H1 (cell line): ENCODE data around the gene C1orf52. TPM values are rescaled to one million over a fixed set of nuclear protein-coding genes. Genes with fewer than 3 reads are reported as not detected.

Experiments used
- CTCF ChIA-PET: fragments of 300-600 bp; sonication (Branson Sonifier 250); formaldehyde crosslinking; loops from one replicate; lab custom pipeline; 2021; ENCODE audit not compliant: partially characterized antibody; lab: Charles Lee
- POLR2A ChIA-PET: fragments of 300-600 bp; sonication (Branson Sonifier 250); formaldehyde crosslinking; loops from one replicate; lab custom pipeline; 2021; ENCODE audit warnings: inconsistent platforms; ENCODE audit not compliant: partially characterized antibody; lab: Charles Lee
- DNase-seq, 2 experiments: peaks; one replicate each; pipeline versions ENCODE4 v3.0.0 to v3.0.0-alpha.2; 2010 to 2022; ENCODE audit warnings: low spot score in 2 of 2, low read depth in 1 of 2, mixed read lengths in 1 of 2
- FAIRE-seq: peaks from 2 replicates; lab custom pipeline; 2011; peaks lifted over from hg19 to GRCh38; lab: Jason Lieb, UNC
- H2AFZ ChIP-seq: 2 replicates; pipeline ENCODE4 v1.8.1; 2012; ENCODE audit warnings: low read length, inconsistent platforms
- H2AK5ac ChIP-seq: 2 replicates; pipeline ENCODE4 v1.6.1; 2013; ENCODE audit warnings: low read depth, low read length
- H2BK120ac ChIP-seq: replicated peaks from 2 replicates; pipeline ENCODE3; 2013; ENCODE audit warnings: low read depth, low read length, inconsistent platforms
- H2BK12ac ChIP-seq: 2 replicates; pipeline ENCODE4 v1.6.1; 2013; ENCODE audit warnings: low read depth, low read length
- H2BK15ac ChIP-seq: 2 replicates; pipeline ENCODE4 v1.6.1; 2013; ENCODE audit warnings: low read length
- H2BK20ac ChIP-seq: 2 replicates; pipeline ENCODE4 v1.6.1; 2013; ENCODE audit warnings: low read length
- H2BK5ac ChIP-seq: 2 replicates; pipeline ENCODE4 v1.6.1; 2013; ENCODE audit warnings: low read depth, low read length
- H3K14ac ChIP-seq: 2 replicates; pipeline ENCODE4 v1.6.1; 2013; ENCODE audit warnings: inconsistent platforms; ENCODE audit not compliant: insufficient read length
- H3K18ac ChIP-seq: 2 replicates; pipeline ENCODE4 v1.6.1; 2013; ENCODE audit warnings: low read length; ENCODE audit errors: extremely low read depth
- H3K23ac ChIP-seq: 2 replicates; pipeline ENCODE4 v1.6.1; 2013; ENCODE audit warnings: inconsistent platforms; ENCODE audit not compliant: insufficient read length
- H3K23me2 ChIP-seq: 2 replicates; pipeline ENCODE4 v1.6.1; 2013; ENCODE audit warnings: low read depth, low read length
- H3K27ac ChIP-seq: 2 replicates; pipeline ENCODE4 v1.6.1; 2011; ENCODE audit warnings: low read depth, low read length, inconsistent platforms
- H3K27me3 ChIP-seq, 4 experiments: replicated peaks in 1 of 4; 1 replicate in 1 of 4; 2 replicates in 3 of 4; pipeline versions ENCODE4 v1.6.1 to v1.8.1; 2011 to 2013; ENCODE audit warnings: low read length in 3 of 4, mild to moderate bottlenecking in 3 of 4, inconsistent platforms in 2 of 4, mixed read lengths in 2 of 4, moderate library complexity in 1 of 4; ENCODE audit not compliant: control insufficient read depth in 3 of 4, insufficient read depth in 3 of 4; ENCODE audit errors: extremely low read depth in 1 of 4
- H3K36me3 ChIP-seq, 4 experiments: 2 replicates each; pipeline versions ENCODE4 v1.6.1 to v1.8.1; 2011 to 2013; ENCODE audit warnings: mild to moderate bottlenecking in 4 of 4, low read length in 3 of 4, moderate library complexity in 2 of 4, control low read depth in 1 of 4, inconsistent platforms in 1 of 4; ENCODE audit not compliant: insufficient read depth in 4 of 4, control insufficient read depth in 2 of 4
- H3K4ac ChIP-seq: replicated peaks from 2 replicates; pipeline ENCODE3; 2013; ENCODE audit warnings: low read length, low read depth, mixed read lengths, inconsistent platforms; ENCODE audit not compliant: insufficient read length
- H3K4me1 ChIP-seq, 4 experiments: replicated peaks in 1 of 4; 1 replicate in 1 of 4; 2 replicates in 3 of 4; pipeline versions ENCODE4 v1.6.1 to v1.8.1; 2011 to 2013; ENCODE audit warnings: low read length in 3 of 4, inconsistent platforms in 2 of 4, mixed read lengths in 1 of 4; ENCODE audit not compliant: insufficient read depth in 4 of 4, control insufficient read depth in 3 of 4
- H3K4me2 ChIP-seq, 2 experiments: 2 replicates each; pipeline versions ENCODE4 v1.6.1 to v1.8.1; 2011 to 2013; ENCODE audit warnings: low read depth in 2 of 2, low read length in 2 of 2, control low read depth in 1 of 2, inconsistent platforms in 1 of 2, mild to moderate bottlenecking in 1 of 2; ENCODE audit not compliant: insufficient read depth in 1 of 2
- H3K4me3 ChIP-seq, 4 experiments: fragments of 200-600, 300-600 bp in 1 of 4; sonication (generic), shearing (Covaris generic), sonication (Bioruptor Twin) in 1 of 4; 2 replicates each; pipeline versions ENCODE4 v1.5.1 to v1.8.1; 2011 to 2016; ENCODE audit warnings: low read length in 4 of 4, low read depth in 3 of 4, control low read depth in 2 of 4, inconsistent platforms in 2 of 4, mild to moderate bottlenecking in 2 of 4, mixed read lengths in 1 of 4, moderate library complexity in 1 of 4; ENCODE audit not compliant: insufficient read depth in 2 of 4; ENCODE audit errors: extremely low read depth in 1 of 4
- H3K56ac ChIP-seq: replicated peaks from 2 replicates; pipeline ENCODE3; 2013; ENCODE audit warnings: low read depth, mild to moderate bottlenecking, mixed read lengths, low read length, inconsistent platforms; ENCODE audit not compliant: insufficient read length
- H3K79me1 ChIP-seq: 2 replicates; pipeline ENCODE4 v1.6.1; 2013; ENCODE audit warnings: low read depth, low read length, control low read depth
- H3K79me2 ChIP-seq, 2 experiments: 2 replicates each; pipeline versions ENCODE4 v1.6.1 to v1.8.1; 2012 to 2013; ENCODE audit warnings: low read length in 2 of 2, mild to moderate bottlenecking in 2 of 2, inconsistent platforms in 1 of 2; ENCODE audit not compliant: insufficient read depth in 2 of 2, control insufficient read depth in 1 of 2
- H3K9ac ChIP-seq, 4 experiments: replicated peaks in 1 of 4; 1 replicate in 1 of 4; 2 replicates in 3 of 4; pipeline versions ENCODE4 v1.6.1 to v1.8.1; 2011 to 2013; ENCODE audit warnings: low read depth in 3 of 4, low read length in 3 of 4, control low read depth in 2 of 4, mild to moderate bottlenecking in 2 of 4, moderate library complexity in 2 of 4, inconsistent platforms in 1 of 4; ENCODE audit errors: extremely low read depth in 1 of 4
- H3K9me3 ChIP-seq, 2 experiments: 2 replicates each; pipeline versions ENCODE4 v1.6.1 to v1.8.1; 2012 to 2013; ENCODE audit warnings: mild to moderate bottlenecking in 2 of 2, moderate library complexity in 2 of 2, control low read depth in 1 of 2, inconsistent platforms in 1 of 2, low read depth in 1 of 2, low read length in 1 of 2, mixed read lengths in 1 of 2; ENCODE audit not compliant: insufficient read depth in 2 of 2
- H4K20me1 ChIP-seq, 2 experiments: replicated peaks in 1 of 2; 2 replicates each; pipeline versions ENCODE3 to v1.8.1; 2011 to 2013; ENCODE audit warnings: inconsistent platforms in 2 of 2, low read length in 2 of 2, mild to moderate bottlenecking in 1 of 2; ENCODE audit not compliant: insufficient read depth in 2 of 2, control insufficient read depth in 1 of 2
- H4K5ac ChIP-seq: 2 replicates; pipeline ENCODE4 v1.6.1; 2013; ENCODE audit warnings: low read length, low read depth, mixed read lengths, inconsistent platforms; ENCODE audit not compliant: insufficient read length
- H4K8ac ChIP-seq: 2 replicates; pipeline ENCODE4 v1.8.0; 2013; ENCODE audit warnings: mild to moderate bottlenecking, moderate library complexity, low read length, inconsistent platforms; ENCODE audit not compliant: insufficient read depth; ENCODE audit errors: extremely low read depth
- H4K91ac ChIP-seq: replicated peaks from 2 replicates; pipeline ENCODE3; 2013; ENCODE audit warnings: low read length, mixed read lengths, inconsistent platforms; ENCODE audit not compliant: insufficient read length
- JUN ChIP-seq: IDR thresholded peaks from 2 replicates; pipeline ENCODE4 v1.6.1; 2011; ENCODE audit warnings: low read depth, mild to moderate bottlenecking, improper control_type of control experiment, low read length
- MAFK ChIP-seq: IDR thresholded peaks from 2 replicates; pipeline ENCODE4 v1.6.1; 2012; ENCODE audit warnings: low read depth, mild to moderate bottlenecking, improper control_type of control experiment, low read length
- NRF1 ChIP-seq: IDR thresholded peaks from 2 replicates; pipeline ENCODE4 v1.6.1; 2011; ENCODE audit warnings: mild to moderate bottlenecking, low read depth, low read length, improper control_type of control experiment
- POLR2AphosphoS5 ChIP-seq: IDR thresholded peaks from 2 replicates; pipeline ENCODE4 v1.6.1; 2011; ENCODE audit warnings: low read depth, low read length
- TAF7 ChIP-seq: optimal IDR thresholded peaks from 2 replicates; pipeline ENCODE3; 2011; ENCODE audit warnings: low read depth, mild to moderate bottlenecking, inconsistent platforms, low read length, moderate library complexity, borderline replicate concordance
- WGBS, 2 experiments: shearing (Covaris generic) in 1 of 2; methylation state at CpG; one replicate each; pipeline versions ENCODE4 v1.1.6 to v1.1.7; 2013 to 2015; ENCODE audit warnings: low lambda C conversion rate in 2 of 2, mixed read lengths in 2 of 2, inconsistent platforms in 1 of 2, low coverage in 1 of 2, missing lambda C conversion rate in 1 of 2; ENCODE audit not compliant: insufficient replicate concordance in 2 of 2, insufficient coverage in 1 of 2, insufficient read length in 1 of 2; ENCODE audit errors: extremely low coverage in 1 of 2, missing lambda C conversion rate in 1 of 2; 5-methylcytosine and 5-hydroxymethylcytosine counted together
- polyA plus RNA-seq, 7 experiments: library from polyadenylated mRNA; depleted of rRNA in 3 of 7; stranded (reverse) in 5 of 7; unstranded in 2 of 7; fragments of >200 nt in 5 of 7; fragments of 200-250 nt in 2 of 7; gene quantifications; 1 replicate in 5 of 7; 2 replicates in 1 of 7; 4 replicates in 1 of 7; pipeline versions ENCODE4 v1.2.1 to v1.2.3, GENCODE V29; 2011 to 2013; ENCODE audit warnings: missing spikeins in 2 of 7, mixed read lengths in 2 of 7
- total RNA-seq: library from RNA; stranded (reverse); fragmentation: NEBNext Ultra II Directional; extraction: Animal tissue kit (Norgen Biotek cat#: 25700); gene quantifications from 2 replicates; pipeline ENCODE4 v1.2.1, GENCODE V29; 2021

C1orf52 gene
- total and polyA plus RNA-seq, 2 of the 8 experiments (the other 6 are each of a cell fraction or from before 2014, with no cell fraction given) = 29.2 to 39.1 TPM

GRCh38 chr1:85307987-85308832 lies 48.7 kb upstream of the C1orf52 start:
- no peak overlapping the region for H3K9ac ChIP-seq
- H3K9me3 ChIP-seq = no peaks in the 10 kb centered on the region
- H2BK12ac ChIP-seq = peak overlapping the region; percentile 52; the same call in 1 of the 2 replicates
- 0 out of 2 replicates have a peak overlapping the region, but pooled peaks have one; percentile 18 for H2AK5ac ChIP-seq
- no peak overlapping the region for H3K14ac ChIP-seq
- no peaks in the 10 kb centered on the region for H3K27me3 ChIP-seq
- ChIA-PET POLR2A (interaction anchor here (1.2 to 2.2 kb wide), 4 partner anchors 33 to 276 kb away, joined by 3 to 19 read pairs (median 4); partner anchors contain the start of gene CCN1), CTCF (interaction anchor here (0.6 to 2.8 kb wide), 64 partner anchors 9 to 1704 kb away, joined by 3 to 25 read pairs (median 4); partner anchors contain the start of genes BCL10, C1orf52 and DDAH1)
- H2BK20ac ChIP-seq = peak overlapping the region; percentile 38; the same call in 1 of the 2 replicates
- H3K4me2 ChIP-seq = peak overlapping the region; percentile 1 to 33
- H2AFZ ChIP-seq = peak overlapping the region; percentile 94
- H2BK15ac ChIP-seq = no peak overlapping the region
- H3K56ac ChIP-seq = no peak overlapping the region
- peak; percentile 60 for FAIRE-seq
- no peak overlapping the region; a peak in 2 of 8 replicates for H3K4me3 ChIP-seq
- peaks cover 2 to 6% (median 3%) of the 10 kb centered on the region in 4 experiments; a peak in 4 of 7 replicates for H3K4me1 ChIP-seq
- H3K79me2 ChIP-seq = no peaks in the 10 kb centered on the region
- peak overlapping the region; percentile 22; the same call in 1 of the 2 replicates for H2BK5ac ChIP-seq
- no peaks in the 10 kb centered on the region; the same call in 1 of the 2 replicates for H3K79me1 ChIP-seq
- H3K23ac ChIP-seq = no peak overlapping the region
- H2BK120ac ChIP-seq = no peak overlapping the region
- no peaks in the 10 kb centered on the region for H4K20me1 ChIP-seq
- no peak overlapping the region for H4K91ac ChIP-seq
- no peak overlapping the region for H4K8ac ChIP-seq
- H3K23me2 ChIP-seq = no peaks in the 10 kb centered on the region
- H3K27ac ChIP-seq = no peak overlapping the region
- no peaks in the 10 kb centered on the region for H3K36me3 ChIP-seq
- 25% methylated on average over 27 of the region's 27 CpGs; no CpG with 5 or more reads in 1 of the 2 experiments for WGBS, 2 experiments
- peak; percentile 82 to 95 for DNase-seq
- no peak overlapping the region for H3K4ac ChIP-seq
- no peak overlapping the region for H4K5ac ChIP-seq
- H3K18ac ChIP-seq = peak overlapping the region; percentile 41; the same call in 1 of the 2 replicates
- no peak for TF ChIP-seq MAFK
- 0 out of 2 replicates have a peak, but pooled peaks have one; percentile 26 for TF ChIP-seq JUN
- no peak for TF ChIP-seq POLR2AphosphoS5
- peak; percentile 59 for TF ChIP-seq TAF7
- TF ChIP-seq NRF1 = no peak
